ACC112 (cell line): ENCODE data around the gene STIL.

Source experiments
- H2AFZ ChIP-seq: fragments of 200-600 bp; sonication (generic); one replicate; pipeline ENCODE4 v1.6.0; 2017; ENCODE audit warnings: antibody characterized with exemption, low read length; ENCODE audit not compliant: unreplicated experiment
- H3K27ac ChIP-seq: fragments of 200-600 bp; sonication (generic); 2 replicates; pipeline ENCODE4 v1.5.1; 2014; ENCODE audit warnings: low read depth, mild to moderate bottlenecking, antibody characterized with exemption, low read length, moderate library complexity
- H3K27me3 ChIP-seq: fragments of 200-600 bp; sonication (generic); 2 replicates; pipeline ENCODE4 v1.6.1; 2014; ENCODE audit warnings: mild to moderate bottlenecking, antibody characterized with exemption, low read length, moderate library complexity, mixed read lengths; ENCODE audit not compliant: insufficient read depth
- H3K36me3 ChIP-seq: fragments of 200-600 bp; sonication (generic); 2 replicates; pipeline ENCODE4 v1.6.1; 2016; ENCODE audit warnings: mild to moderate bottlenecking, antibody characterized with exemption, low read length, moderate library complexity, mixed read lengths; ENCODE audit not compliant: insufficient read depth
- H3K4me1 ChIP-seq: fragments of 200-600 bp; sonication (generic); one replicate; pipeline ENCODE4 v1.6.1; 2016; ENCODE audit warnings: low read length, mixed read lengths; ENCODE audit not compliant: insufficient read depth, unreplicated experiment, control insufficient read depth
- H3K4me3 ChIP-seq: fragments of 200-600 bp; sonication (generic); 2 replicates; pipeline ENCODE4 v1.5.1; 2014; ENCODE audit warnings: mild to moderate bottlenecking, low read depth, low read length
- H3K79me2 ChIP-seq: fragments of 200-600 bp; sonication (generic); one replicate; pipeline ENCODE4 v1.6.0; 2016; ENCODE audit warnings: low read length; ENCODE audit not compliant: control insufficient read depth, unreplicated experiment, insufficient read depth

The STIL gene

GRCh38 chr1:47228644-47229030 is 85.3 kb downstream of the STIL start:
- Histone ChIP-seq H3K27ac (no peak overlapping the region), H3K4me1 (no peaks in the 10 kb centered on the region), H3K4me3 (no peak overlapping the region), H2AFZ (no peak overlapping the region), H3K27me3 (peaks cover 99% of the 10 kb centered on the region), H3K79me2 (no peaks in the 10 kb centered on the region), H3K36me3 (no peaks in the 10 kb centered on the region)

GRCh38 chr1:47227341-47228232 is 86.4 kb downstream of the STIL start:
- Histone ChIP-seq H3K27ac (no peak overlapping the region), H3K4me3 (no peak overlapping the region), H3K79me2 (no peaks in the 10 kb centered on the region), H3K27me3 (peaks cover 99% of the 10 kb centered on the region), H3K36me3 (no peaks in the 10 kb centered on the region), H2AFZ (no peak overlapping the region), H3K4me1 (no peaks in the 10 kb centered on the region)

GRCh38 chr1:47226839-47227215 is 87.1 kb downstream of the STIL start:
- H3K27me3 ChIP-seq, result peaks cover 100% of the 10 kb centered on the region

GRCh38 chr1:47226121-47226838 is 87.7 kb downstream of the STIL start:
- no peak overlapping the region for H2AFZ ChIP-seq
- H3K4me1 ChIP-seq, result no peaks in the 10 kb centered on the region
- H3K79me2 ChIP-seq, result no peaks in the 10 kb centered on the region
- H3K27me3 ChIP-seq, result peaks cover 100% of the 10 kb centered on the region
- no peaks in the 10 kb centered on the region for H3K36me3 ChIP-seq
- no peak overlapping the region for H3K27ac ChIP-seq
- no peak overlapping the region for H3K4me3 ChIP-seq

More at GRCh38 chr1:47226839-47227215, 87.1 kb downstream of the STIL start:
- H3K27ac ChIP-seq, result no peak overlapping the region
- no peaks in the 10 kb centered on the region for H3K4me1 ChIP-seq
- no peak overlapping the region for H3K4me3 ChIP-seq
- no peaks in the 10 kb centered on the region for H3K79me2 ChIP-seq
- no peak overlapping the region for H2AFZ ChIP-seq
- no peaks in the 10 kb centered on the region for H3K36me3 ChIP-seq

- Histone ChIP-seq H3K36me3 (no peaks in the 10 kb centered on the region), H3K27ac (no peak overlapping the region), H2AFZ (no peak overlapping the region), H3K79me2 (no peaks in the 10 kb centered on the region), H3K4me3 (0 out of 2 replicates have a peak overlapping the region, but pooled peaks have one; percentile 26), H3K27me3 (peaks cover 100% of the 10 kb centered on the region), H3K4me1 (no peaks in the 10 kb centered on the region)
Measured at GRCh38 chr1:47225430-47226100, 88.4 kb downstream of the STIL start.

- H3K36me3 ChIP-seq, result no peaks in the 10 kb centered on the region
- H3K79me2 ChIP-seq, result no peaks in the 10 kb centered on the region
- no peak overlapping the region for H3K27ac ChIP-seq
- H3K27me3 ChIP-seq, result peaks cover 100% of the 10 kb centered on the region
- H2AFZ ChIP-seq, result no peak overlapping the region
- H3K4me1 ChIP-seq, result no peaks in the 10 kb centered on the region
- no peak overlapping the region for H3K4me3 ChIP-seq
Measured at GRCh38 chr1:47224676-47225399, 89.1 kb downstream of the STIL start.

- no peaks in the 10 kb centered on the region for H3K36me3 ChIP-seq
- peaks cover 94% of the 10 kb centered on the region for H3K27me3 ChIP-seq
- H3K79me2 ChIP-seq, result no peaks in the 10 kb centered on the region
- no peak overlapping the region for H2AFZ ChIP-seq
- H3K27ac ChIP-seq, result no peak overlapping the region
- no peak overlapping the region for H3K4me3 ChIP-seq
- no peaks in the 10 kb centered on the region for H3K4me1 ChIP-seq
Measured at GRCh38 chr1:47223921-47224675, 89.8 kb downstream of the STIL start.

- Histone ChIP-seq H2AFZ (no peak overlapping the region), H3K79me2 (no peaks in the 10 kb centered on the region), H3K27me3 (peaks cover 94% of the 10 kb centered on the region), H3K27ac (no peak overlapping the region), H3K36me3 (no peaks in the 10 kb centered on the region), H3K4me1 (no peaks in the 10 kb centered on the region), H3K4me3 (no peak overlapping the region)
Measured at GRCh38 chr1:47223174-47223920, 90.6 kb downstream of the STIL start.

- peaks cover 86% of the 10 kb centered on the region for H3K27me3 ChIP-seq
- no peaks in the 10 kb centered on the region for H3K36me3 ChIP-seq
- no peak overlapping the region for H3K27ac ChIP-seq
- no peak overlapping the region for H3K4me3 ChIP-seq
- H3K4me1 ChIP-seq, result no peaks in the 10 kb centered on the region
- H2AFZ ChIP-seq, result no peak overlapping the region
- no peaks in the 10 kb centered on the region for H3K79me2 ChIP-seq
Measured at GRCh38 chr1:47222476-47222875, 91.5 kb downstream of the STIL start.
